Activated T-cell treated with anti-CD3 and anti-CD28 coated beads, Interleukin-2, amount 50 U/mL, for 72 hours (primary cell): ENCODE measurements around the gene HHIPL1. TPM values are rescaled to one million over a fixed set of nuclear protein-coding genes. Genes with fewer than 3 reads are reported as not detected.

Experiments used
- ATAC-seq, 2 donors: fragments of 150-1000 bp; cut with Tn5 transposase; replicated peaks in 1 of 2; 2 replicates each; pipeline ENCODE4 v1.10.0; 2021; ENCODE audit warnings: moderate library complexity in 2 of 2, mild to moderate bottlenecking in 1 of 2
- DNase-seq, 2 donors: peaks; one replicate each; pipeline ENCODE4 v3.0.0; 2021 to 2022; ENCODE audit warnings: mixed read lengths in 1 of 2
- H3K27ac Mint-ChIP-seq: one replicate; pipeline ENCODE4 v1.8.0; 2022; ENCODE audit warnings: mild to moderate bottlenecking, moderate library complexity, mixed read lengths
- H3K27me3 Mint-ChIP-seq: one replicate; pipeline ENCODE4 v1.8.0; 2022; ENCODE audit warnings: low read depth, mixed read lengths
- H3K36me3 Mint-ChIP-seq, 2 donors: one replicate each; pipeline ENCODE4 v1.8.0; 2022; ENCODE audit warnings: mixed read lengths in 2 of 2, mild to moderate bottlenecking in 1 of 2; ENCODE audit not compliant: insufficient read depth in 2 of 2
- H3K4me1 Mint-ChIP-seq: one replicate; pipeline ENCODE4 v1.8.0; 2022; ENCODE audit warnings: low read depth, mixed read lengths
- H3K4me3 Mint-ChIP-seq, 2 donors: one replicate each; pipeline ENCODE4 v1.8.0; 2022; ENCODE audit warnings: mild to moderate bottlenecking in 2 of 2, mixed read lengths in 2 of 2, moderate library complexity in 2 of 2
- H3K9me3 Mint-ChIP-seq, 2 donors: one replicate each; pipeline ENCODE4 v1.8.0; 2022; ENCODE audit warnings: mixed read lengths in 2 of 2
- total RNA-seq, 2 donors: library from RNA; stranded (reverse); gene quantifications; one replicate each; pipeline ENCODE4 v1.2.3, GENCODE V29; 2022

Gene HHIPL1
- total RNA-seq, 2 donors from 2014 or later: 0.39 to 0.58 TPM

GRCh38 chr14:99681832-99682148, 36.9 kb downstream of the HHIPL1 start:
- Mint-ChIP-seq H3K4me3 (no peak overlapping the region), H3K27ac (no peak overlapping the region), H3K36me3 (no peaks in the 10 kb centered on the region), H3K27me3 (peaks cover 17% of the 10 kb centered on the region), H3K9me3 (no peaks in the 10 kb centered on the region), H3K4me1 (peaks cover 8% of the 10 kb centered on the region)
- DNase-seq (no peak), ATAC-seq (no peak)

GRCh38 chr14:99682809-99683618, 38.1 kb downstream of the HHIPL1 start:
- H3K27ac Mint-ChIP-seq: no peak overlapping the region
- H3K9me3 Mint-ChIP-seq: no peaks in the 10 kb centered on the region
- peaks cover 26% of the 10 kb centered on the region for H3K27me3 Mint-ChIP-seq
- H3K36me3 Mint-ChIP-seq: no peaks in the 10 kb centered on the region
- peak overlapping the region; percentile 91 to 94 for H3K4me3 Mint-ChIP-seq
- DNase-seq (peak; percentile 87 to 92), ATAC-seq (peak; percentile 24 to 35)
- peaks cover 17% of the 10 kb centered on the region for H3K4me1 Mint-ChIP-seq

GRCh38 chr14:99683619-99684409, 38.9 kb downstream of the HHIPL1 start, which contains the start of gene CYP46A1:
CYP46A1 (plus strand) TSS chr14:99684298; CDS start chr14:99684418, 120 bp downstream.
- Mint-ChIP-seq H3K36me3 (no peaks in the 10 kb centered on the region), H3K9me3 (no peaks in the 10 kb centered on the region), H3K27ac (peak within 1 kb of the TSS; percentile 73), H3K27me3 (peaks cover 33% of the 10 kb centered on the region), H3K4me1 (peaks cover 21% of the 10 kb centered on the region), H3K4me3 (peak within 1 kb of the TSS; percentile 91 to 94)
- peak; percentile 92 to 93 for ATAC-seq
- peak; percentile 100 for DNase-seq

- H3K4me1 Mint-ChIP-seq: peaks cover 21% of the 10 kb centered on the region
- DNase-seq (no peak), ATAC-seq (peak; percentile 32 to 34)
- no peaks in the 10 kb centered on the region for H3K36me3 Mint-ChIP-seq
- peaks cover 40% of the 10 kb centered on the region for H3K27me3 Mint-ChIP-seq
- no peak overlapping the region for H3K27ac Mint-ChIP-seq
- H3K9me3 Mint-ChIP-seq: no peaks in the 10 kb centered on the region
- H3K4me3 Mint-ChIP-seq: no peak overlapping the region
Measured at GRCh38 chr14:99684410-99684934, 39.5 kb downstream of the HHIPL1 start.

GRCh38 chr14:99685151-99685591, 40.2 kb downstream of the HHIPL1 start:
- Mint-ChIP-seq H3K4me3 (peak overlapping the region; percentile 52 to 64), H3K36me3 (no peaks in the 10 kb centered on the region), H3K27ac (no peak overlapping the region), H3K4me1 (peaks cover 21% of the 10 kb centered on the region), H3K27me3 (peaks cover 47% of the 10 kb centered on the region), H3K9me3 (no peaks in the 10 kb centered on the region)
- DNase-seq (no peak), ATAC-seq (no peak)

GRCh38 chr14:99685596-99685995, 40.7 kb downstream of the HHIPL1 start:
- Mint-ChIP-seq H3K27me3 (peaks cover 50% of the 10 kb centered on the region), H3K9me3 (no peaks in the 10 kb centered on the region), H3K4me3 (peak overlapping the region; percentile 52 to 64), H3K4me1 (peaks cover 21% of the 10 kb centered on the region), H3K27ac (peak overlapping the region; percentile 9), H3K36me3 (no peaks in the 10 kb centered on the region)
- DNase-seq (no peak), ATAC-seq (no peak)

- Mint-ChIP-seq H3K4me3 (no peak overlapping the region), H3K36me3 (no peaks in the 10 kb centered on the region), H3K27me3 (peaks cover 50% of the 10 kb centered on the region), H3K4me1 (peaks cover 21% of the 10 kb centered on the region), H3K27ac (no peak overlapping the region), H3K9me3 (no peaks in the 10 kb centered on the region)
- DNase-seq (no peak), ATAC-seq (no peak)
Measured at GRCh38 chr14:99686557-99687283, 41.8 kb downstream of the HHIPL1 start.

GRCh38 chr14:99687284-99688209, 42.6 kb downstream of the HHIPL1 start:
- peaks cover 50% of the 10 kb centered on the region for H3K27me3 Mint-ChIP-seq
- H3K27ac Mint-ChIP-seq: no peak overlapping the region
- H3K36me3 Mint-ChIP-seq: no peaks in the 10 kb centered on the region
- H3K4me1 Mint-ChIP-seq: peaks cover 19% of the 10 kb centered on the region
- no peak overlapping the region for H3K4me3 Mint-ChIP-seq
- no peak for ATAC-seq
- no peaks in the 10 kb centered on the region for H3K9me3 Mint-ChIP-seq
- DNase-seq: peak; percentile 42 to 54

- Mint-ChIP-seq H3K36me3 (no peaks in the 10 kb centered on the region), H3K4me1 (peaks cover 13% of the 10 kb centered on the region), H3K9me3 (no peaks in the 10 kb centered on the region), H3K27me3 (peaks cover 50% of the 10 kb centered on the region), H3K4me3 (no peak overlapping the region), H3K27ac (no peak overlapping the region)
- ATAC-seq (no peak), DNase-seq (no peak)
Measured at GRCh38 chr14:99688210-99688581, 43.3 kb downstream of the HHIPL1 start.

GRCh38 chr14:99688629-99689028, 43.7 kb downstream of the HHIPL1 start:
- ATAC-seq: no peak
- Mint-ChIP-seq H3K9me3 (no peaks in the 10 kb centered on the region), H3K27ac (no peak overlapping the region), H3K4me3 (no peak overlapping the region), H3K4me1 (peaks cover 13% of the 10 kb centered on the region), H3K36me3 (no peaks in the 10 kb centered on the region), H3K27me3 (peaks cover 50% of the 10 kb centered on the region)
- no peak for DNase-seq

GRCh38 chr14:99689266-99690236, 44.6 kb downstream of the HHIPL1 start:
- no peak overlapping the region for H3K27ac Mint-ChIP-seq

More at GRCh38 chr14:99689266-99690236, 44.6 kb downstream of the HHIPL1 start:
- ATAC-seq: no peak
- Mint-ChIP-seq H3K9me3 (no peaks in the 10 kb centered on the region), H3K27me3 (peaks cover 58% of the 10 kb centered on the region), H3K36me3 (no peaks in the 10 kb centered on the region), H3K4me1 (peaks cover 13% of the 10 kb centered on the region), H3K4me3 (no peak overlapping the region)
- no peak for DNase-seq
